Keratinocyte (primary cell): ENCODE results near the gene ABCC4. TPM values are rescaled to one million over a fixed set of nuclear protein-coding genes. Genes with fewer than 3 reads are reported as not detected.

Experiments used
- DNase-seq: peaks from one replicate; pipeline ENCODE4 v3.0.0-alpha.2; 2011; ENCODE audit warnings: low read depth, missing footprints, low spot score
- FAIRE-seq: peaks from 2 replicates; lab custom pipeline; 2011; peaks lifted over from hg19 to GRCh38; lab: Jason Lieb, UNC
- H2AFZ ChIP-seq: 2 replicates; pipeline ENCODE4 v1.6.0; 2012; ENCODE audit warnings: low read length, control low read depth, inconsistent platforms; ENCODE audit not compliant: control insufficient read depth
- H3K27ac ChIP-seq: 2 replicates; pipeline ENCODE4 v1.5.1; 2011; ENCODE audit warnings: low read length; ENCODE audit not compliant: control insufficient read depth, insufficient read depth
- H3K27me3 ChIP-seq: 3 replicates; pipeline ENCODE4 v1.6.0; 2011; ENCODE audit warnings: low read length; ENCODE audit not compliant: control insufficient read depth, insufficient read depth; ENCODE audit errors: extremely low read depth
- H3K36me3 ChIP-seq, 2 experiments: 2 replicates in 1 of 2; 3 replicates in 1 of 2; pipeline ENCODE4 v1.5.1; 2011; ENCODE audit warnings: low read length in 2 of 2, mild to moderate bottlenecking in 1 of 2; ENCODE audit not compliant: control insufficient read depth in 2 of 2, insufficient read depth in 2 of 2; ENCODE audit errors: extremely low read depth in 1 of 2
- H3K4me1 ChIP-seq: 3 replicates; pipeline ENCODE4 v1.5.1; 2011; ENCODE audit warnings: low read length; ENCODE audit not compliant: control insufficient read depth, insufficient read depth; ENCODE audit errors: extremely low read depth
- H3K4me2 ChIP-seq: 3 replicates; pipeline ENCODE4 v1.6.0; 2011; ENCODE audit warnings: low read depth, low read length; ENCODE audit not compliant: control insufficient read depth, insufficient read depth; ENCODE audit errors: extremely low read depth
- H3K4me3 ChIP-seq, 3 experiments: fragments of 200-600 bp in 1 of 3; sonication (generic) in 1 of 3; 2 replicates in 2 of 3; 3 replicates in 1 of 3; pipeline ENCODE4 v1.5.1; 2011 to 2016; ENCODE audit warnings: low read length in 3 of 3, mild to moderate bottlenecking in 3 of 3, control low read depth in 2 of 3, inconsistent platforms in 1 of 3, low read depth in 1 of 3, mixed read lengths in 1 of 3, mixed run types in 1 of 3, moderate library complexity in 1 of 3; ENCODE audit not compliant: control insufficient read depth in 2 of 3, insufficient read depth in 2 of 3; ENCODE audit errors: extremely low read depth in 1 of 3
- H3K79me2 ChIP-seq: 2 replicates; pipeline ENCODE4 v1.6.0; 2012; ENCODE audit warnings: low read length; ENCODE audit not compliant: control insufficient read depth, insufficient read depth
- H3K9ac ChIP-seq: 3 replicates; pipeline ENCODE4 v1.6.0; 2011; ENCODE audit warnings: low read length; ENCODE audit not compliant: control insufficient read depth, insufficient read depth; ENCODE audit errors: extremely low read depth
- H3K9me1 ChIP-seq: 3 replicates; pipeline ENCODE4 v1.6.0; 2011; ENCODE audit warnings: low read length; ENCODE audit not compliant: control insufficient read depth, insufficient read depth; ENCODE audit errors: extremely low read depth
- H3K9me3 ChIP-seq: 2 replicates; pipeline ENCODE4 v1.5.1; 2012; ENCODE audit warnings: low read depth, low read length; ENCODE audit not compliant: control insufficient read depth
- H4K20me1 ChIP-seq: 3 replicates; pipeline ENCODE4 v1.6.0; 2011; ENCODE audit warnings: low read length; ENCODE audit not compliant: control insufficient read depth, insufficient read depth; ENCODE audit errors: extremely low read depth
- EZH2 ChIP-seq: IDR thresholded peaks from one replicate; pipeline ENCODE4 v1.6.1; 2012; ENCODE audit warnings: inconsistent platforms, mild to moderate bottlenecking, low read length, moderate library complexity
- dilution Hi-C: fragments of 300-500 bp; cut with MboI; formaldehyde crosslinking; loops from one replicate; pipeline ENCODE4 v1.7.0; 2020; ENCODE audit warnings: low sequenced_read_pairs; ENCODE audit not compliant: extremely low pct_ligation_motif_present
- polyA plus RNA-seq, 5 experiments: library from polyadenylated mRNA; depleted of rRNA in 3 of 5; stranded (reverse) in 3 of 5; stranded (forward) in 1 of 5; unstranded in 1 of 5; fragments of >200 nt; gene quantifications; 1 replicate in 1 of 5; 2 replicates in 3 of 5; 3 replicates in 1 of 5; pipeline versions ENCODE4 v1.2.1 to v1.2.3, GENCODE V29; 2011 to 2012; ENCODE audit warnings: missing spikeins in 2 of 5, low read depth in 1 of 5, low replicate concordance in 1 of 5
- TF ChIP-seq, protein P1 (sequence below), 3 experiments: IDR thresholded peaks in 1 of 3; conservative IDR thresholded peaks in 1 of 3; optimal IDR thresholded peaks in 1 of 3; 2 replicates in 2 of 3; 3 replicates in 1 of 3; pipeline versions ENCODE3 to v1.5.1; 2011; ENCODE audit warnings: low read length in 3 of 3, mild to moderate bottlenecking in 3 of 3, moderate library complexity in 2 of 3, control low read depth in 1 of 3, inconsistent platforms in 1 of 3; ENCODE audit not compliant: insufficient read depth in 2 of 3; ENCODE audit errors: extremely low read depth in 1 of 3

ABCC4 gene
- polyA plus RNA-seq, 1 donor (not counting 4 experiments of a cell fraction or from before 2014, with no cell fraction given): 13.8 TPM

DNA sequence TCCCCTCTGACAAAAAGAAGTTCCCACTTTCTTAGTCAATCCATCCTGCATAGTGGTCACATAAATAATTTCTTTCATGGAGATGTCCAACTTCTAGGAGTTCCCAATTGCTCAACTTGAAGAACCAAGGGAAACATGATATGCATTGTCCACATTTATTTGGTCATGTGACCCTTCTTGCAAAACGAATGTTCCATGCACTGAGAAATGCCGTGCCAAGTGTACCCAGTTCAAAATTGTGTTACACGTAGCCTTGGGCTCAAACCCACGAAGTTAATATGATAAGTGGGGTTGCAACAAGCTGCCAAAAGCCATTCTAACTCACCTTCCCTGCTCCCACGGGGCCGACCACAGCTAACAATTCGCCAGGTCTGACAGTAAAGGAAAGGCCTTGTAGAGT is 113.1 kb downstream of the ABCC4 start:
- Histone ChIP-seq H3K27ac (no peak overlapping the region), H3K27me3 (no peaks in the 10 kb centered on the region), H3K4me3 (no peak overlapping the region), H3K36me3 (no peaks in the 10 kb centered on the region), H3K9ac (no peak overlapping the region), H4K20me1 (no peaks in the 10 kb centered on the region), H3K79me2 (no peaks in the 10 kb centered on the region), H3K4me1 (no peaks in the 10 kb centered on the region), H2AFZ (no peak overlapping the region), H3K9me3 (no peaks in the 10 kb centered on the region), H3K9me1 (no peaks in the 10 kb centered on the region), H3K4me2 (no peak overlapping the region)
- dilution Hi-C loops: no loop called here
- TF ChIP-seq EZH2: no peak
- TF ChIP-seq, protein P1, sequence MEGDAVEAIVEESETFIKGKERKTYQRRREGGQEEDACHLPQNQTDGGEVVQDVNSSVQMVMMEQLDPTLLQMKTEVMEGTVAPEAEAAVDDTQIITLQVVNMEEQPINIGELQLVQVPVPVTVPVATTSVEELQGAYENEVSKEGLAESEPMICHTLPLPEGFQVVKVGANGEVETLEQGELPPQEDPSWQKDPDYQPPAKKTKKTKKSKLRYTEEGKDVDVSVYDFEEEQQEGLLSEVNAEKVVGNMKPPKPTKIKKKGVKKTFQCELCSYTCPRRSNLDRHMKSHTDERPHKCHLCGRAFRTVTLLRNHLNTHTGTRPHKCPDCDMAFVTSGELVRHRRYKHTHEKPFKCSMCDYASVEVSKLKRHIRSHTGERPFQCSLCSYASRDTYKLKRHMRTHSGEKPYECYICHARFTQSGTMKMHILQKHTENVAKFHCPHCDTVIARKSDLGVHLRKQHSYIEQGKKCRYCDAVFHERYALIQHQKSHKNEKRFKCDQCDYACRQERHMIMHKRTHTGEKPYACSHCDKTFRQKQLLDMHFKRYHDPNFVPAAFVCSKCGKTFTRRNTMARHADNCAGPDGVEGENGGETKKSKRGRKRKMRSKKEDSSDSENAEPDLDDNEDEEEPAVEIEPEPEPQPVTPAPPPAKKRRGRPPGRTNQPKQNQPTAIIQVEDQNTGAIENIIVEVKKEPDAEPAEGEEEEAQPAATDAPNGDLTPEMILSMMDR (optimal IDR thresholded peaks at IDR 0.05 in 1 of 3, IDR thresholded peaks at IDR 0.05 in 1 of 3, conservative IDR thresholded peaks at IDR 0.05 in 1 of 3; ENCODE audit: extremely low read depth in 1 of 3, insufficient read depth in 2 of 3, low read length in 3 of 3): no peak
- FAIRE-seq: no peak
- DNase-seq: no peak

DNA sequence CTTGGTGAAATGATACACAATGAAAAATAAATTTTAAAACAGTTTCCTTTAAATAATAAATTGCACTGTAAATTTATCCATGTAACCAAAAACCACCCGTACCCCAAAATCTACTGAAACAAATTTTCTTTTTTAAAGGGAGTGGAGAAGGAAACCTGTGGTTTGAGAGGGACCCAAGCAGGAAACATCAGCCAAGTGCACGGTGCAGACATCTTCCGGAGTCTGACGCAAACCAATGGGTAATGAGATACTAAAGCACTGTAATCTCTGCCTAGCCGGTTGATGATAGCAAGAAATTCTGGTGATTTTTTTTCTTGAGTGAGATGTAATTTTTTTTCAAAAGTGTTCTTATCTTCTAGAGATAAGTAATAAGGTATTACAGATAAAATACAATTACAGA is 115.4 kb downstream of the ABCC4 start:
- Histone ChIP-seq H3K9me3 (no peaks in the 10 kb centered on the region), H2AFZ (no peak overlapping the region), H3K9ac (no peak overlapping the region), H3K9me1 (no peaks in the 10 kb centered on the region), H3K27me3 (no peaks in the 10 kb centered on the region), H3K79me2 (no peaks in the 10 kb centered on the region), H3K36me3 (no peaks in the 10 kb centered on the region), H3K4me3 (no peak overlapping the region), H3K27ac (no peak overlapping the region), H3K4me1 (no peaks in the 10 kb centered on the region), H3K4me2 (no peak overlapping the region), H4K20me1 (no peaks in the 10 kb centered on the region)
- DNase-seq (no peak), FAIRE-seq (no peak)
- TF ChIP-seq, protein P1 (optimal IDR thresholded peaks at IDR 0.05 in 1 of 3, IDR thresholded peaks at IDR 0.05 in 1 of 3, conservative IDR thresholded peaks at IDR 0.05 in 1 of 3; ENCODE audit: extremely low read depth in 1 of 3, insufficient read depth in 2 of 3, low read length in 3 of 3): no peak
- TF ChIP-seq EZH2: no peak
- dilution Hi-C loops: no loop called here
